Hepatocyte (in vitro differentiated cells): ENCODE data around the gene SRRM2.

ENCODE experiments used
- EZH2phosphoT487 ChIP-seq: fragments of 200-600 bp; sonication (generic); IDR thresholded peaks from one replicate; pipeline ENCODE4 v1.6.1; 2018; ENCODE audit warnings: antibody characterized with exemption, mild to moderate bottlenecking, low read depth, moderate library complexity; ENCODE audit not compliant: unreplicated experiment, severe bottlenecking
- TF ChIP-seq, protein P1 (sequence below): fragments of 200-600 bp; sonication (generic); IDR thresholded peaks from 2 replicates; pipeline ENCODE4 v1.5.1; 2016; ENCODE audit warnings: antibody characterized with exemption, mild to moderate bottlenecking; ENCODE audit not compliant: poor library complexity

DNA sequence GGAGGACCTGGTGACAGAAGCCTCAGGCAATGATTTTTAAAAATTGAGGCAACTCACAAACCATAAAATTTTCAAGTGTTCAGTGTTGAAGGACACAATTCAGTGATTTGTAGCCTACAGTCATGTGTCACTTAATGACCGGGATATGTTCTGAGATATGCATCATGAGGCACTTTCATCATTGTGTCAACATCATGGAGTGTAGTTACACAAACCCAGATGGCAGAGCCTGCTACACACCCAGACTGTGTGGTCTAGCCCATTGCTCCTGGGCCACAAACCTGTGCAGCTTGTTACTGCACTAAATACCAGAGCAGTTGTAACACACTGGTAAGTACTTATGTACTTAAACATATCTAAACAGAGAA is 47.4 kb downstream of the SRRM2 start:
- TF ChIP-seq, protein P1, sequence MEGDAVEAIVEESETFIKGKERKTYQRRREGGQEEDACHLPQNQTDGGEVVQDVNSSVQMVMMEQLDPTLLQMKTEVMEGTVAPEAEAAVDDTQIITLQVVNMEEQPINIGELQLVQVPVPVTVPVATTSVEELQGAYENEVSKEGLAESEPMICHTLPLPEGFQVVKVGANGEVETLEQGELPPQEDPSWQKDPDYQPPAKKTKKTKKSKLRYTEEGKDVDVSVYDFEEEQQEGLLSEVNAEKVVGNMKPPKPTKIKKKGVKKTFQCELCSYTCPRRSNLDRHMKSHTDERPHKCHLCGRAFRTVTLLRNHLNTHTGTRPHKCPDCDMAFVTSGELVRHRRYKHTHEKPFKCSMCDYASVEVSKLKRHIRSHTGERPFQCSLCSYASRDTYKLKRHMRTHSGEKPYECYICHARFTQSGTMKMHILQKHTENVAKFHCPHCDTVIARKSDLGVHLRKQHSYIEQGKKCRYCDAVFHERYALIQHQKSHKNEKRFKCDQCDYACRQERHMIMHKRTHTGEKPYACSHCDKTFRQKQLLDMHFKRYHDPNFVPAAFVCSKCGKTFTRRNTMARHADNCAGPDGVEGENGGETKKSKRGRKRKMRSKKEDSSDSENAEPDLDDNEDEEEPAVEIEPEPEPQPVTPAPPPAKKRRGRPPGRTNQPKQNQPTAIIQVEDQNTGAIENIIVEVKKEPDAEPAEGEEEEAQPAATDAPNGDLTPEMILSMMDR: no peak
- no peak for TF ChIP-seq EZH2phosphoT487
